GM19328 (cell line): ENCODE data around the gene NOP56.

Experiments
- ATAC-seq: cut with Tn5 transposase; IDR thresholded peaks from one replicate; pipeline ENCODE4 v1.9.1; 2021; ENCODE audit warnings: mild to moderate bottlenecking, moderate library complexity; ENCODE audit not compliant: unreplicated experiment

NOP56 gene

GRCh38 chr20:2640899-2641298, 11.5 kb upstream of the NOP56 start:
- ATAC-seq, result no peak

DNA sequence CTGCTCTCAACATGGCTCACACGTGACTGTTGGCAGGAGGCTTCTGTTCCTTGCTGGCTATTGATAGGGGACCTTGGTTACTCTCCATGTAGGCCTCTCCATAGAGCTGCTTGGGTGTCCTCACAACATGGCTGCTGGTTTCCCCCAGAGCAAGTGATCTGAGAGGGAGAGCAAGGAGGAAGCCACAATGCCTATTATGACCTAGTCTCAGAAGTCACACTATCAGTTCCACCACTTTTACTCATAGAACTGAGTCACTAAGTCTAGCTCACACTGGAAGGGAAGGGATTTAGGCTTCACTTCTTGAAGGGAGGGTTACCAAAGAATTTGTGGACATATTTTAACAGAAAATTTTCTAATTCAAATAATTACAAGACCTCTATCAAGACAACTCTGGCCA, 8.7 kb upstream of the NOP56 start:
- ATAC-seq, result no peak

- peak; percentile 42 for ATAC-seq
Observed at GRCh38 chr20:2652724-2653555, 508 bp downstream of the NOP56 start.

DNA sequence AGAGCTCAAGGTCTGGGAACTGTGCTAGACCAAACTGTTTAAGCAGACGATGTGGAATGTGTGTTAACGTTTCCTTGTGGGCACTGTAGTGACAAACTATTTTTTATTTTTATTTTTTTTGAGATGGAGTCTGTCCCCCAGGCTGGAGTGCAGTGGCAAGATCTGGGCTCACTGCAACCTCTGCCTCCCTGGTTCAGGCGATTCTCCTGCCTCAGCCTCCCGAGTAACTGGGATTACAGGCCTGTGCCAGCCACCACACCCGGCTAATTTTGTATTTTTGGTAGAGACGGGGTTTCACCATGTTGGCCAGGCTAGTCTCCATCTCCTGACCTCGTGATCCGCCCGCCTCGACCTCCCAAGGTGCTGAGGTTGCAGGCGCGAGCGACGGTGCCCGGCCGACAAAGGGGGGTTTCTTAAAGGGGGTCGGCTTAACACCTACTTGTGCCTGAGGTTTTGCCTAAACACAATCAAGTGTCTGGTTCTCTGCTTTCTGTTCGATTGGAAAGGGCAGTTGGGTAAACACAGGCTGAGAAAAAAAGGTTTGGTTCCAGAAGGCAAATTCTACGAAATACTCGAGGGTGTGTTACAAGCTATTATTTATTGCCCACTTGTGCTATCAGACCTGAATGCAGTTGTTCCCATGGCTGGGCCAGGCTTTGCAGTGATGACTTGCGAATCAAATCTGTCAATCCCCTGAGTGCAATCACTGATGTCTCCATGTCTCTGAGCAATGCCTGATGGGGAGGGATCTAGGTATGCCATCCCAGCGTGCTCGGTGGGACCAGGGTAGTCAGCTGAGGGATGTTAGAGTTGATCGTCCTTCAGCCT, 1.3 kb downstream of the NOP56 start:
- ATAC-seq, result no peak

GRCh38 chr20:2654384-2654822, 2.0 kb downstream of the NOP56 start:
- no peak for ATAC-seq

DNA sequence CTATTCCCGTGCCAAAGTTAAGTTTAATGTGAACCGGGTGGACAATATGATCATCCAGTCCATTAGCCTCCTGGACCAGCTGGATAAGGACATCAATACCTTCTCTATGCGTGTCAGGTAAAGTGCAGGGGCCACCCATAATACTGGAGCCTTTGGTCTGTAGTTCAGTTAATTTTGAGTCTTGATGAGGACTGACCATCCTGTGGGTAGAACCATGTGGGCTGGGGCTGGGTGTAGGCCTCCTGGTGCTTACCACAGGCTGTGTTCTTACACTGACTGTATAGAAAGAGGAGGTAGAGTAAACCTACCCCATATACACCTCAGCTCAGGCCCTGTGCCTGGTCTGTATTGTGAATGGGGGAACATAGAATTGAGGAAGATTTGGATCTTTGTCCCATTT, 2.4 kb downstream of the NOP56 start:
- ATAC-seq, result no peak

DNA sequence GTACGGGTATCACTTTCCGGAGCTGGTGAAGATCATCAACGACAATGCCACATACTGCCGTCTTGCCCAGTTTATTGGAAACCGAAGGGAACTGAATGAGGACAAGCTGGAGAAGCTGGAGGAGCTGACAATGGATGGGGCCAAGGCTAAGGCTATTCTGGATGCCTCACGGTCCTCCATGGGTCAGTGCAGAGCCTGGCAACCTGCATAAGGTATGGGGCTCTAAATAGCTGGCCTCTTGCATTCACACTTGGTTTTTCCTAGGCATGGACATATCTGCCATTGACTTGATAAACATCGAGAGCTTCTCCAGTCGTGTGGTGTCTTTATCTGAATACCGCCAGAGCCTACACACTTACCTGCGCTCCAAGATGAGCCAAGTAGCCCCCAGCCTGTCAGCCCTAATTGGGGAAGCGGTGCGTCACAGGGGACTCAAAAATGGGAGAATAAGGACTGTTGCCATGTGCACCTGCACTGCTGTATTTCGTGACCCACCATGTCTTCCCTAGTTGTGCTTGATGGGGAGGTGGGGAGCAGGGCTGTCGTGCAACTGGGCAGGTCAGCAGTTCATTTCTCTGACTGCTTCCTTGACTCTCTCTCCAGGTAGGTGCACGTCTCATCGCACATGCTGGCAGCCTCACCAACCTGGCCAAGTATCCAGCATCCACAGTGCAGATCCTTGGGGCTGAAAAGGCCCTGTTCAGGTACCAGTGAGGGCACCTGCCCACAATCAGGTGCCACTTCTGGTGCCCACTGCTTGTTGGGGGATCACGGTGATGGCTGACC, 3.1 kb downstream of the NOP56 start:
- ATAC-seq, result no peak

DNA sequence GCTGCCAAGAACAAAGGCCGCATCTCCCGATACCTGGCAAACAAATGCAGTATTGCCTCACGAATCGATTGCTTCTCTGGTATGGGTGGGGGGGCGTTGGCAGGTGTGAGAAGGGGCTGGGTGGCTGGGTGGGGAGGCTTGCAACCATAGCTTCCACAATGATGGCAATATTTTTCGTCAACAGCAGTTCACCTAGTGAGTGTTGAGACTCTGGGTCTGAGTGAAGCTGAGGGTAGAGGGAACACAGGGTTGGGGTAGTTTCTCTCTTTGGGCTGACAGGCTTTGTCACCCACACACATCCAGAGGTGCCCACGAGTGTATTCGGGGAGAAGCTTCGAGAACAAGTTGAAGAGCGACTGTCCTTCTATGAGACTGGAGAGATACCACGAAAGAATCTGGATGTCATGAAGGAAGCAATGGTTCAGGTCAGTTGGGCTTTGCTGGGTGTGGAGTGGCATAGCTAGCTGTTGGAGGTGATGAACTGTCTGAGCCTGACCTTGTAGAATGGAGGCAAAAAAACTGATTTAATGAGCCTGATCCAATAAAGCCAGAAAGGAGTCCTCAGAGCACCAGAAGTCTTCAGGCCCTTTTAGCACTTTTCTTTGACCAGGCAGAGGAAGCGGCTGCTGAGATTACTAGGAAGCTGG, 4.2 kb downstream of the NOP56 start:
- ATAC-seq, result no peak

- no peak for ATAC-seq
Observed at GRCh38 chr20:2657241-2657640, 4.8 kb downstream of the NOP56 start.

DNA sequence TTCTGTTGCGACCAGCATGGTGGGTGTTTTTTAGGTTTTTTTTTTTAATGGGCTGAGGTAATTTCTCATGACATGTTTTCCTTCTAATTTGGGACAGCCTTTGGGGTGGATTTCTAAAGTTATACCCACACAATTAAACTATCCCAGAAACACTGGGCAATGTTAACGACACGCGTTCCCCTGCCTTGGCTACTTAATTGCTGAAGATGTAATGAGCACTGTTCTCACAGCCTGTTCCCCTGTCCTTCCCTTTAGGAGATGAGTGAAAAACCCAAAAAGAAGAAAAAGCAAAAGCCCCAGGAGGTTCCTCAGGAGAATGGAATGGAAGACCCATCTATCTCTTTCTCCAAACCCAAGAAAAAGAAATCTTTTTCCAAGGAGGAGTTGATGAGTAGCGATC, 5.2 kb downstream of the NOP56 start:
- ATAC-seq, result no peak

GRCh38 chr20:2658414-2659354, 6.3 kb downstream of the NOP56 start:
- ATAC-seq, result no peak

DNA sequence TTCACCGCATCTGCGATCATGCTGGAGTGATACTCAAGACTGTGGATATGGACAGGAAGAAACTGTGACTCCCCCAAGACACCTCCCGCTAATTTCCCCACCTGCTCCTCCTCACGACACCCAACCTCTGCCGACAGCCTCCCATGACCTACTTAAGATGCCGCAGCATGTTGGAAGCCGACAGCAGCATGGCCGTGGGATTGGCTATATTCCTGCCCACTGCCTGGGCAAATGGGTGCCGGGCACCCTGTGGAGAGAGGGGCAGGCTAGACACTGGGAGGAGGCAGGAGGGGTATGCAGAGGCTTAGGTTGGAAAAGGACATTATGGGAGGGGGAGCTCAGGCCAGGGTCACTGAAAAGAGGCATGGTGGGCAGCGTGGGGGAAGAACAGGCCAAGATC, 7.1 kb downstream of the NOP56 start:
- no peak for ATAC-seq

GRCh38 chr20:2663364-2663886, 11.0 kb downstream of the NOP56 start:
- ATAC-seq, result no peak

GRCh38 chr20:2663887-2664719, 11.7 kb downstream of the NOP56 start, which contains the start of gene IDH3B:
Gene IDH3B, minus strand, starts transcription at chr20:2664216. Its CDS starts 28 bp downstream, at chr20:2664188.
- ATAC-seq, result peak; percentile 77

- ATAC-seq, result no peak
Observed at GRCh38 chr20:2671977-2672376, 19.5 kb downstream of the NOP56 start.

GRCh38 chr20:2672446-2672845, 20.0 kb downstream of the NOP56 start:
- no peak for ATAC-seq

DNA sequence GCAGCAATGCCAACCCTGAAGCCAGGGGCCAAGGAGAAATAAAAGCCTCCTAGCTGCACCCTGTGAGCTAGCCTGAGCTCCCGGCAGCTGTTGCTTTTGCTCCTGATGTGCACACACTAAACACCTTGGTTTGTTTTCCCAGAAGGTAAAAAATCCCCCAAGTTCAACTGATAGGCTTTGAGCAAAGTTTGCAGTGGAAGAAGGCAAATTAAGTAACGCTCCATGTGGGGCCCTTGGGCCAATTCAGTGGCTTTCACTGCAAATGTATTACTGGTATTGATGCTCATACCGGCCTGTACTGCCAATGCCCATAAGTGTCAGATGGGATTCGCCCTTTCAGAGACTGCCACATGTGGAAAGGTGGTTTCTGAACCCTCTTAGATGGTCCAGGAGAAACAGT, 21.0 kb downstream of the NOP56 start:
- no peak for ATAC-seq

DNA sequence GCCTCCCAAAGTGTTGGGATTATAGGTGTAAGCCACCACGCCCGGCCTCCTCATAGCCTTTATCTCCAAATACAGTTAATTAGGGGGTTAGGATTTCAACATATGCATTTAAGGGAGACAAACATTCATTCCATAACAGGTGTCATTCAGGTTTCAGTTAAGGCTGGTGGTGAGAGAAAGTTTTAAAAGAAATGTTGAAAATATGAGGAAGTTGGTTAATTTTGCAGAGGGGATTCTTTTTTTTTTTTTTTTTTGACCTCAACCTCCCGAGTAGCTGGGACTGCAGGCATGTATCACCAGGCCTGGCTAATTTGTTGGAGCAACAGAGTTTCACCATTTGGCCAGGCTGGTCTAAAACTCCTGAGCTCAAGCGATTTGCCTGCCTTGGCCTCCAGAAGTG, 27.6 kb downstream of the NOP56 start:
- ATAC-seq, result no peak
